ES-I3 (cell line): ENCODE results near the gene RTKN2.
"Not testable (repeated sequence)": the region's sequence is repeated elsewhere in the genome, so short reads cannot be mapped to it uniquely, and the experiment has no call there.

Experiments used
- H3K36me3 ChIP-seq: 2 replicates; pipeline ENCODE4 v1.6.1; 2013; ENCODE audit warnings: mild to moderate bottlenecking, low read length, control low read depth, moderate library complexity; ENCODE audit not compliant: insufficient read depth
- H3K4me1 ChIP-seq: 2 replicates; pipeline ENCODE4 v1.6.1; 2013; ENCODE audit warnings: mild to moderate bottlenecking, control low read depth, low read length; ENCODE audit not compliant: insufficient read depth
- H3K9ac ChIP-seq: 2 replicates; pipeline ENCODE4 v1.6.1; 2013; ENCODE audit warnings: low read depth, mild to moderate bottlenecking, low read length, moderate library complexity
- H3K9me3 ChIP-seq: 2 replicates; pipeline ENCODE4 v1.6.1; 2013; ENCODE audit warnings: mild to moderate bottlenecking, low read length, moderate library complexity; ENCODE audit not compliant: control insufficient read depth, insufficient read depth

The RTKN2 gene

DNA sequence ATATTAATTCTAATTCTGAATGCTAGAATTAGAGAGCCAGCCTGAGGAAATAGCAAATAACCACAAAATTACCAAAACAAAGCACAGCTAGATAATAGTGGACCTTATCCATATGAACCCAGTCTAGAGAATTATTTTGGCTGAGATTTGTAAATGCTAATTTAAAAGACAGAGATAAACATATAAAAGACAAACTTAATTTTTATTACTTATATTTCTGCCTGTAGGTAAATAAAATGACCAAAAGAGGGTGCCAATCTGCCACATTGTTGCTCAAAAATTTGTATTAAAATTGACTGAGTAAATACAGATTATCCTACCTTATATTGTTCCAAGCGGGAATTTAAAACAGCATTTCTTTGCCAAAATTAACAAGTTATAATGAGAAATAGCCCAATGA, 20.2 kb downstream of the RTKN2 start:
- Histone ChIP-seq H3K9me3 (no peaks in the 10 kb centered on the region), H3K36me3 (no peaks in the 10 kb centered on the region), H3K9ac (no peak overlapping the region), H3K4me1 (no peaks in the 10 kb centered on the region; the same call in 1 of the 2 replicates)

DNA sequence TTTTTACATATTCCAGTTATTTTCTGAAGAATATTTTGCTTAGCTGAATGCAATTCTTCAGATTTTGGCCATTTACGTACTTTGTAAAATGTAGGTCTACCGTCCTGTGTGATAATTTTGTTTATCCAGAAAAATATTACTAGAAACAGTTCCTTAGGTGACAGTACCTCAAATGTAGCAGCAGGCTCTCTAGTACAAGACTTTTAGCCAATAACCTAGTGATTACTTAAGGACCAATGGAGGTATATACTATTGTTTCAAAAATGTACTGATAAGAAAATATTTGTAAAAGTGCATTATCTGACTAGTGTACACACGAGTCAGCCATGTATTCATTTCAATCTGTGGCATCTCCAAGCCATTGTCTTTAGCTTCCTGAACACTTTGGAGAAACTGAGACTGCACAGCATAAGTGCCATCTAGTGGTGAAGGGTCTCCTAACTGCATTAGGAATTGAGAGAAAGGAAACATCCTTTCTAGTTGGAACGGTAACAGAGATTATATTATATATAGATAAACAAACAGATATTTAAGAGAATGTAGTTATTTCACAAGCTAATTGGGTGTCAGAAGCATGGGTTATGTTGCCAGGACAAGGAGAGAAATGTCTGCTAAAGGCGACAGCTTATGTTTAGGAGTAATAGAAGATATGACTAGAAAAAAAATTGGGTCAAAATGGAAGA, 23.7 kb downstream of the RTKN2 start:
- Histone ChIP-seq H3K9ac (no peak overlapping the region), H3K9me3 (no peaks in the 10 kb centered on the region), H3K4me1 (no peaks in the 10 kb centered on the region), H3K36me3 (no peaks in the 10 kb centered on the region)

DNA sequence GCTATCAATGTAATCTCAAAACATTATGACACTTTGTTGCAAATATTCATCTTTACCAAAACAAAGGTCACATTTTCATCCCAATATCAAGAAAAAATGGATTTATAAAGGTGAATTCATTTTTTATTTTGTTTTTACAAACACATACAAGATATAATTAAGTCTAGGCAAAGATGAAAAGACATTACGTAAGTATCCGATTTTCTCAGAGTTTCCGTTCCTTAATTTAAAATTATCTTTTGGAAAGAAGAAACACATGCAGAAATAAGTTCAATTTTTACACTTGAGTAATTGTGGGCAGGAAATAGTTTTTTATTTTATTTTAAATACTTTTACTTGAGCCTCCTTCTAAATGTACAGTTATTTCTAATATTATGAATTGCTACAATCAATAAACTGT, 24.6 kb downstream of the RTKN2 start:
- no peak overlapping the region for H3K9ac ChIP-seq
- no peaks in the 10 kb centered on the region for H3K9me3 ChIP-seq
- H3K4me1 ChIP-seq: no peaks in the 10 kb centered on the region
- H3K36me3 ChIP-seq: no peaks in the 10 kb centered on the region

DNA sequence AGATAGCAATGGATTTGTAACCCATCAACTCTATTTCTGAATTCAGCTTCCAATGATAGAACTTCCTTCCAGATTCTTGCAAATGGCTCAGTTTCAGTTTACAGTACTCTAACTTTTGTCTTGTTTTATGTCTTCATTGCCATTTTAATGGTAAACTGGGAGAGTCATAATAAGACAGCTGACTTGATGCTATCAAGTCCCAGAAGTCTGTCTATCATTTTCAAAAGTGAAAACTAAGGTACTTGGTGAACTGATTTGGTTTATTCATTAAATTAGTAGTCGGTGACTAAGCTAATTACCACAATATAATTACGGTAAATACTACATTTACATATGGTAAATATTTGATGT, 25.0 kb downstream of the RTKN2 start:
- H3K9ac ChIP-seq: no peak overlapping the region
- H3K36me3 ChIP-seq: no peaks in the 10 kb centered on the region
- H3K4me1 ChIP-seq: no peaks in the 10 kb centered on the region
- no peaks in the 10 kb centered on the region for H3K9me3 ChIP-seq

DNA sequence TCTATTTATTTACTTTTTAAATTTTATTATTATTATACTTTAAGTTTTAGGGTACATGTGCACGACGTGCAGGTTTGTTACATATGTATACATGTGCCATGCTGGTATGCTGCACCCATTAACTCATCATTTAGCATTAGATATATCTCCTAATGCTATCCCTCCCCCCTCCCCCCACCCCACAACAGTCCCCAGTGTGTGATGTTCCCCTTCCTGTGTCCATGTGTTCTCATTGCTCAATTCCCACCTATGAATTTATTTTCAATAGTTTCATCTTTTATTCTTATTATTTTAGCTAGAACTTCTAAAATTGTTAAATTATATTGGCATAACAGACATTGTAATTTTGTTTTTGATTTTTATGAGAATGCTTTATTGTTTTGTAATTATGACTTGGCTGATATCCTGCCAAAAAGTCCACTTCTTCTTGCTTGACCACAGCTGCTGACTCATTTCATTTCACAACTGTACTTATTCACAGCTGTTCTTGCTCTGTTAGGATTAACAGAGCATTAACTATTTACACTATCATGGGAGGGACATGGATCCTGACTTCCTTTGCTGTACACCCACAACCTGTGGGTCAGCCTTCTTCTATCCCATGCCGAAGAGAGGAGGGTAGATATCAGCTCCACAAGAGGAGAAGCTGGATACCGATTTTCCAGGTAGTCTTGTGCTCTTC, 25.5 kb downstream of the RTKN2 start:
- not testable (repeated sequence) for H3K9ac ChIP-seq, H3K9me3 ChIP-seq, H3K4me1 ChIP-seq, H3K36me3 ChIP-seq

DNA sequence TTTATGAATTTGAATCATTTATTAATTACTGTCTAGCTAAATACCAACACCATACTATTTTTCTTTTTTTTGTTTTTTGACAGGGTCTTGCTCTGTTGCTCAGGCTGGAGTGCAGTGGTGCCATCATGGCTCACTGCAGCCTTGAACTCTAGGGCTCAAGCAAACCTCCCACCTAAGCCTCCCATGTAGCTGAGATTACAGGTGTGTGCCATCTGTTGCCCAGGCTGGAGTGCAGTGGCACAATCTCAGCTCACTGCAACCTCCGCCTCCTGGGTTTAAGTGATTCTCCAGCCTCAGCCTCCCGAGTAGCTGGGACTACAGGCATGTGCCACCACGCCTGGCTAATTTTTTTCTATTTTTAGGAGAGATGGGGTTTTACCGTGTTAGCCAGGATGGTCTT, 27.1 kb downstream of the RTKN2 start:
- not testable (repeated sequence) for H3K4me1 ChIP-seq, H3K36me3 ChIP-seq, H3K9ac ChIP-seq, H3K9me3 ChIP-seq

DNA sequence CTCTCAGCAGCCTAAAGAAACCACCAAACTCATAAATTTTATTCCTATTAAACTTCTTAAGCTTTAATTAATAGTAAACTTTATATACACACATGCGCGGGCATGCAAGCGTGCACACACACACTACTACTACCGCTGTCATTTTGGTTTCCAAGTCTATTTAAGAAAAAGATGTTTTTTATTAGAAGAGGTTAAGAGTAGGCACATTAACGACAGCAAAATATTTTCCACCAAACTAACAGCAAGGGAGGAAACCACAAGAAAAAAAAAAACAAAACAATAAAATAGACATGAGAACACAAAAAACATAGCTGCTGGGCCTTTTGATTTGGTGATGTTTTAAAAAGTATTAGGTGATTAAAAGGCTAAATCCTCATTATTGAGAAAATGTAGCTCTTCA, 28.6 kb downstream of the RTKN2 start:
- no peaks in the 10 kb centered on the region for H3K36me3 ChIP-seq
- H3K4me1 ChIP-seq: no peaks in the 10 kb centered on the region
- no peaks in the 10 kb centered on the region for H3K9me3 ChIP-seq
- no peak overlapping the region for H3K9ac ChIP-seq

DNA sequence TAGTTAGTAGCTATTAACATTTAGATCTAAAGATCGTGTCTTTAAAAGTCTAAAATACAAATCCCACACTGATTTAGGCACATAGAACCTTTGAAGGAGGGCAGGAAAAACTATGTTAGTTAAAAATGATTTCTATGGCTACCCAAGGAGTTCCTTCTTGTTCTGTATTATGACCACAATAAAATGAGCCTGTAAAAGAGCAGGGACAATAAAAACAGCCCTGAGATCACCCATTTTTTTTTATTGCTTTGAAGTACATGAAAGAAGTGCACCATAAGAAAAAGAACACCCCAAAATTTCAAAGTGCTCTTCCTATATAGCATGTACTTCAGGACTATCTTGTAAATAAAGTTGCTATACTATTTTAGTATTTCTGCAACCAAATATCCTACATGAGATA, 29.8 kb downstream of the RTKN2 start:
- no peaks in the 10 kb centered on the region for H3K36me3 ChIP-seq
- H3K9ac ChIP-seq: no peak overlapping the region
- no peaks in the 10 kb centered on the region for H3K4me1 ChIP-seq
- no peaks in the 10 kb centered on the region for H3K9me3 ChIP-seq

DNA sequence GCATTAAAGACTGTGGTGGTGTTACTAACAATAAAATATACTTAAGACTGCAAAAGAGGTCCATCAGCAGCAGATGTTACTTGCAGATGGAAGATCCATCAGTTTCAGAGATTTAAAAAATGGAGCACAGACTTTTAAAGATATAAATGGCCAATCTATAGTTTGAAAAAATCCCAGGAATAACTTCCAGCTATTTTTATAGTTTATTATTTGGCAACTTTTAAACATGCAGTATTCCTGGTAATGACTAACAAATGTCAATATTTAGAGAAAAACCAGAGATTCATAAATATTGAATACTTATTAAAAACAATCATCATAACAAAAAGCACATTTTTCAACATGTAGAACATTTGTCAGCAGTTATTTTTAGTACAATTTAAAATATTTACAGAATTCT, 30.7 kb downstream of the RTKN2 start:
- Histone ChIP-seq H3K36me3 (no peaks in the 10 kb centered on the region), H3K9me3 (no peaks in the 10 kb centered on the region), H3K4me1 (no peaks in the 10 kb centered on the region), H3K9ac (no peak overlapping the region)

DNA sequence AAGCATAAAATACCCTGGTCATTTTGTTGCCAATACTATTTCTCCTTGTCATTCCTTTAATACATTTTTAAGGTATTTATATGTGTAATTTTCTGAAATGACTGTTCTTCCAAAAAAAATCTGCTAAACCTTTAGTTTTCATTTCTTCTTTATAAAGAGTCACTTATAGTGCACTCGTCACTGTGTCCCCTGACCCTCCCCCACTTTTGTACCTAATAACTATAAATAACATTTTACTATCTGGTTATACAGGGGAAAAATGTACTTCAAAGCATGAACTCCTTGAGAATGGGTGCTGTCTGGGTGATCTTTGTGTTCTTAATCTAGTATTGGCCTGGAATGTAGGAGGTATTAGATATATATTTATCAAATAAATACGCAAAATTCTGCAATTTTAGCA, 31.1 kb downstream of the RTKN2 start:
- no peak overlapping the region for H3K9ac ChIP-seq
- H3K4me1 ChIP-seq: no peaks in the 10 kb centered on the region
- no peaks in the 10 kb centered on the region for H3K36me3 ChIP-seq
- no peaks in the 10 kb centered on the region for H3K9me3 ChIP-seq

DNA sequence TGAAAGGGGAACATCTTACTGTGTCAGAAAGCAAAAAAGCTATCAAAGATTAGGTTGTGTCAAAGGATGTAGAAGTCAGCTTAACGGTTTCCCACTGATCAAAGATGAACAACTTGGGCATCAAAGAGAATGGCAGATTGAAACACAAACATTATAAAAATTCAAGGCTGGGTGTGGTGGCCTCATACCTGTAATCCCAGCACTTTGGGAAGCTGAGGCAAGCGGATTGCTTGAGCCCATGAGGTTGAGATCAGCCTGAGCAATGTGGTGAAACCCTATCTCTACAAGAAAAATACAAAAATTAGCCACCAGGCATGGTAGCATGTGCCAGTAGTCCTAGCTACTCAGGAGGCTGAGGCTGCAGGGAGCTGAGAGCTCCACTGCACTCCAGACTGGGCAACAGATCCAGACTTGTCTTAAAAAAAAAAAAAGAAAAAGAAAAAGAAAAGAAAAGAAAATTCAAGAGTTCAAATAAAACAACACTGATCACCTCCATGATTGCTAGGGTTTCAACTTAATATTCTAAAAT, 34.5 kb downstream of the RTKN2 start:
- no peaks in the 10 kb centered on the region; the same call in 1 of the 2 replicates for H3K36me3 ChIP-seq
- no peaks in the 10 kb centered on the region for H3K9me3 ChIP-seq
- H3K4me1 ChIP-seq: no peaks in the 10 kb centered on the region
- no peak overlapping the region for H3K9ac ChIP-seq

DNA sequence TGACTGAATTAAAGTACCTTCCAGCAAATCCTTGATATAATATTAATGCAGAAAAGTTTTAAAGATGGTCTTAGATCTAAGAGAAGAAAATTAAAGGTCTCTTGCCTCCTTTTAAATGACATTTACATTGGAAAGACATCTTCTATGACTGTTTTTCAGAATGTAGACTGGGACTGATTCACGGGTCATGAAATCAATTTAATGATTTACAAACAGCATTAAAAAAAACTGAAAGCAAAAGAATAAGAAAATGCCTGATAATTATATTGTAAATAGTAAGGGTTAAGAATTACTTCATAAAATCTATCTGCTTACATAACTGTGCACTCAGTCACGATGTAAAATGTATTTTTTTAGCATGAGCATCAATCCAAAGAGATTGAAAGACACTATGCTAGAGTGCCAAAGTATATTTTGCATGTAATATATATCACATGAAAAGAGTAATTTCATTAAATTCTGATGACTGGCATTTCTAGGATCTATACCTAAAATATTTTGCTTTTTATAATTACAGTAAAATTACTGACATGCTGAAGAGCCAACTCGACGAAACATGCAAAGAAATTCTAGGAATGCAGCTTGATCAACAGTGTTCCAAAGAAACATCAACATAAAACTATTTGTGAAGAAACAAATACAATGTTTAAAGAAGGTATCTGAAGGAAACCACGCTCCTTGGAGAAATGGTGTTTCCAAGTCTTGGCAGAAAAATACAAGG, 35.1 kb downstream of the RTKN2 start:
- Histone ChIP-seq H3K9ac (no peak overlapping the region), H3K36me3 (no peaks in the 10 kb centered on the region; the same call in 1 of the 2 replicates), H3K9me3 (no peaks in the 10 kb centered on the region), H3K4me1 (no peaks in the 10 kb centered on the region)

DNA sequence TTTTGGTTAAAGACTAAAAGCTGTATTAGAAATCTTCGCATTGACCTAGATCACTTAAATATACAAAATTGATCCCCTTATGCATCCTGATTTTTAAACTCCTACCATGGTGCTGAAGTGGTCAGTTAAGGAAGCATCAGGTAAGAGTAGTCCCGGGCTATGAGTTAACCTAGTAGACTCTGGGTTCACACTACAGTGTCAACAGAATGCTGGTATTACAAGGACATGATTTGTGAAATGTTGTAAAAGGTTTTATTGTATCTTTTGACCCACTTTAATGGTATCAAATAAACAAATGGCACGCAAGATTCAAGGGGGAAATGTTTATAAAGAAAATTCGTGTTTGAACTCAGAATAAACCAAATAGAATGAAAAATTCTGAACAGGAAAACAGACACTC, 36.8 kb downstream of the RTKN2 start:
- H3K9ac ChIP-seq: no peak overlapping the region

DNA sequence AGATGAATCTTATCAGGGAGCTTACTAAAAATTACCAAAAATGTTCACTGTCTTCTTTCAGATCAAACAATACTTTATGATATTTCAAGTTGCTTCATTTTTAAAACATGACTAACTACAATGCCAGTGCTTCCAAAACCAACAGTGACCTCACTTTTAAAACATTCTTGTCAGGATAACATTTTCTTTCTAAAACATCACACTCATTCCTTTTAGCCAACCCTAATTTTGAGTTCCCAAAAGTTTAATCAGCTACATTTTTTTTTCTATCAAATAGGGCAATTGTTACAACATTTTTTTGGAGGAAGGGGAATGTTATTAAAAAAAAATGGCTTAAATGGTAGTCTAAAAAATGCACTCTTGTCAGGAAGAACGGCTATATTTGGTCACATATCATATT, 37.3 kb downstream of the RTKN2 start:
- H3K36me3 ChIP-seq: no peaks in the 10 kb centered on the region; the same call in 1 of the 2 replicates
- H3K4me1 ChIP-seq: no peaks in the 10 kb centered on the region
- no peak overlapping the region for H3K9ac ChIP-seq
- H3K9me3 ChIP-seq: no peaks in the 10 kb centered on the region

More for the DNA sequence above, 36.8 kb downstream of the RTKN2 start:
- Histone ChIP-seq H3K36me3 (no peaks in the 10 kb centered on the region; the same call in 1 of the 2 replicates), H3K4me1 (no peaks in the 10 kb centered on the region), H3K9me3 (no peaks in the 10 kb centered on the region)
